GM19351 (cell line): ENCODE measurements around the gene DIP2C.
A peak's percentile ranks its signal among the peaks of the same experiment; 100 is the strongest.

Experiments used
- ATAC-seq: cut with Tn5 transposase; IDR thresholded peaks from one replicate; pipeline ENCODE4 v1.9.1; 2021; ENCODE audit warnings: mild to moderate bottlenecking, moderate library complexity; ENCODE audit not compliant: unreplicated experiment

The DIP2C gene

GRCh38 chr10:630581-631073, 58.8 kb downstream of the DIP2C start:
- no peak for ATAC-seq

DNA sequence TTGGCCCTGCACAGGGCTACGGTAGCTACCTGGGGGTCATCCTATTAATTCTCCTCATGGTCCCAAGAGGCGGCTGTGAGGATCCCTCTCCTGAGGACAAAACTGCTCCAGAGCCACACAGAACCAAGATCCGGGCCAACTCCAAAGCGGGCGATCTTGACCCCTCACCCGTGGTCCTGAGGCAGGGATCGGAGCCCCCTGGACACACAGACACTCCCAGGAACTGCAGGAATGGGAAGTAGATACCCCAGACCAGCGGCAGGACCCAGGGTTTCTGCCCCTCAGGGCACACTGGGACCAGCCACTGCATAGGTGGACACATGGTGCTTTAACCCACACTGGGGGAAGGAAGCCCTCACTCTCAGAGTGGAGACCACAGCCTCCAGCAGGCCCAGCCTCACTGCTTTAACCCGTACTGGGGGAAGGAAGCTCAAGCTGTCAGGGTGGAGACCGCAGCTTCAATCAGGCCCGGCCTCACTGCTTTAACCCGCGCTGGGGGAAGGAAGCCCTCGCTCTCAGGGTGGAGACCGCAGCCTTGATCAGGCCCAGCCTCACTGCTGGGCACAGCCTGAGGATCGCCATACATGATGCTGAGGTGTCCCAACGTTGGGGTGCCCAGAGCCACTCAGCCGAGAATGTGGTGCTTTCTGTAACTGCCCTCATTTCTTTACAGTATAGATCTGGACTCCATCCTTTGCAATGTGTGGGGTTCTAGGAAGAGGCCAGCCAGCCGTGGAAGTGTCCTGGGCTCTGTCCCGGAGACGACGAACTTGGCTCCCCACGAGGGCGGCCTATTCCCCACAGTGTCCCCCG, 60.1 kb downstream of the DIP2C start:
- no peak for ATAC-seq

GRCh38 chr10:628386-629045, 61.0 kb downstream of the DIP2C start:
- ATAC-seq: no peak

DNA sequence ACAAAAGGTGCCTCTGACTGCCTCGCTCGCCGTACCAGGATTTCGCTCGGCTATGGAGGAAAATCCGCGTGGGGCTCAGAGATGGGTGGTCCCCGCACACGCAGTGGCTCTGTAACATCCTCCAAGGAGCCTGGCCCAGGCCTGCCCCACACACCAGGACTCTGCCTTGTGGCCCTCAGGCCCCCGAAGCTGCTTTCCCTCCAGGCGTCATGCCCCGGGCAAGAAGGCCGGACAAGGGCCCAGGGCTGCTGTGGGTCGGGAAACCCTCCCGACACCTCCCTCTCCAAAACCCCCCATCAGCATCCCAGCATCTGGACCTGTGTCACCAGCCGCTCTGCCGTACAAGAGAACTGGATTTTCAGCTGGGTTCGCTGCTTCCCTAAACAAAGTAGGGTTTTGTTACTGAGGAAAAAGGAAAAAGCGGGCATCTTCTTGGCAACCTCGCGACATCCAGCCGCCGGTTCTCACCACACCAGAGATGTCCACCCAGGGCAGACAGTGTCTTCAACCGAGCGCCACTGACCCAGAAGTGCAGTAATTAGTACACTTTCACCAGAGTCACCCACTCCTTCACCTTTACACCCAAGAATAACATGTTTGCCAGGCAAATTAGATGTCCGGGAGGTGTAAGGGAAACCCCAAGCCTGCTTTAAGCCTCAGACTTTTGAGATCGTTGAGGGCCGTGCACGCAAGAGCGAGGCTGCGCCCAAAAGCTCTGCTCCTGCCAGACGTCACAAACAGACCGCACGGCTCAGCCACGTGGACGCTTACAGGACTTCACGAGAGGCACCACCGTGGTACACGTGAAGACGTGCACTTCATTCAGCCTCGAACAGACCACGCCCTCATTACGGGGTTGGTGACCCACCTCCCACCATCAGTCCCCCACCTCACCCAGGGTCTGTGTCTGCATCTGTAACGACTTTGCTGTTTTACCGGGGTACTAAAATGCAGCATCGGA, 62.2 kb downstream of the DIP2C start:
- no peak for ATAC-seq

DNA sequence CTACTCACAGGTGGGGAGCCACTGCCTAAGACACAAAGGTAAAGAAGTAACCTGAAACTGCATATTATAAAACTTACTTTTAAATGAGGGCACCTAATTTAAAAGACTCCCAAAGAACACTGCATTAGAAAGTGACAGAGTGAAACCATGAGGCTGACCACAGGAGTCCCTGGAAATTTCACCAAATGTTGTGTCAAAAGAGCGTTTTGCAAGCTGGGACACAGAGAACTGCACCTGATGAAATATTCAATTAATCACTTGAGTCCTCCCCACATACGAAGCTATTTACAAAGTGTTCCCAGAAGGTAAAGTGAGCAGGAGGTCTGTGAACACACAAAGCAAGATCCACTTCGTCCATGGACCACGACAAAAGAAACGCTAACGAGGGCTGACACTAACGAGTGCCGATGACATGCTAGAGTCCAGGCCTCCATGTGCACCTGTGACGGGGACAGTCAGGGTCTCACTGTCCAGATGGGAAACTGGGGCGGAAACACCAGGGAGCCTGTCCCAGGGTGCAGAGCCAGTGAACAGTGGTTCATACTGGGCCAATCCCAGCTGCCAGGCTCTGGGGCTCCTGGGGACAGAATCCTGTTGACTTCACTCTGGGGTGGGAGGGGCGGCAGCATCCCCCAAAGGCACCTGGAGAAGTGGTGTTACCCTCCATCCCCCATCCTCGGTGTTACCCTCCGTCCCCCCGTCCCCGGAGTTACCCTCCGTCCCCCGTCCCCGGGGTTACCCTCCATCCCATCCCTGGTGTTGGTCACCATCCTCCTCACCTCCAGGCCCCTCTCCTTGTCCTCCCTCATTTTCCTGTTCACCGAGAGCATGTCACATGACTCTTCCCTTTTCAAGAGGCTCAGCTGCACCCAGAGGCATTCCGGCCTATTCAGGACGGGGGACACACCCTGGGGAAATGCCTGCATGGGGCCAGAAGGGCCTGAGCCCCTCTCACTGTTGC, 63.4 kb downstream of the DIP2C start:
- no peak for ATAC-seq

GRCh38 chr10:625333-625696, 64.2 kb downstream of the DIP2C start:
- ATAC-seq: no peak

GRCh38 chr10:624605-625332, 64.7 kb downstream of the DIP2C start:
- ATAC-seq: no peak

- ATAC-seq: no peak
Observed at GRCh38 chr10:624312-624604, 65.2 kb downstream of the DIP2C start.

DNA sequence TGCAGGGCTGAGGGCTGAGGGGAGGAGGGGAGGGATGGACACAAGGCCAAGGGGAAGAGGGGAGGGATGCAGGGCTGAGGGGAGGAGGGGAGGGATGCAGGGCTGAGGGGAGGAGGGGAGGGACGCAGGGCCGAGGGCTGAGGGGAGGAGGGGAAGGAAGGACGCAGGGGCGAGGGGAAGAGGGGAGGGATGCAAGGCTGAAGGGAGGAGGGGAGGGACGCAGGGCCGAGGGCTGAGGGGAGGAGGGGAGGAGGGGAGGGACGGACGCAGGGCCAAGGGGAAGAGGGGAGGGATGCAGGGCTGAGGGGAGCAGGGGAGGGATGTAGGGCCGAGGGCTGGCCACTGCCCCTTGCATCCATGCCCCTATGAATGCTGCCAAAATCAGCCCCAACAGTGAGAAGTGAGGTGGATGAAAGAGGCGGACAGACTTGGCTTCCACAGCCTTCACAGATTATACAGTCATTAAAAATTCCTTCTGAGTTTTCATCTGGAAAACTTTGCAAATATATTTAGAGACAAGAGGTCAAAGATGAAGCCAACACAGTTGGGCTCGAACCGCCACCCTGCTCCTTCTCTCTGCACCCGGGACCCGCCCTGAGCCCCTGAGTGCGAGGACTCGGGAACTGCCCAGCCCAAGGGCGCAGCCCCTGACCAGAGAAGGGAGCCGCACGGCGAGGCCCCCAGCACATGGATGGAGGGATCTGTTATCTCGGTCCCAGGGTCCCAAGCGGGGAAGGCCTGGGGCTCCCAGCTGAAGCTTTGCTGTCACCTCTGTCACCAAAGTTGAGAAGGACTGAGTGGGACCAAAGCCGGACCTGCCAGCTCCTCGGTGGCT, 65.8 kb downstream of the DIP2C start:
- no peak for ATAC-seq

DNA sequence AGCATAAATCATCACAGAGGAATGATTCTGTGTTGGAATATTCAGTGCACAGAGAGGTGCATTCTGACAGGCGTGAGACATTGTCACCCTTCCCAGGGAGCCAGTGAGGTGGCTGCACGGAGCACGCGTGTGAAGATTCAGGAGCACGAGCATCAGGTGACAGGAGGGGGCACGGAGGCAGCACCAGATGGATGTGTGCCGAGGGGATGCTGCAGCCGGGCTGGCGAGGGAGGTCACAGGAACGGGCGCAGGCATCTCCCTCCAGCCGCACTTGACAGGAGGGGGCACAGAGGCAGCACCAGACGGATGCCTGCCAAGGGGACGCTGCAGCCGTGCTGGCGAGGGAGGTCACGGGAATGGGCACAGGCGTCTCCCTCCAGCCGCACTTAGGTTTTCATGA, 66.5 kb downstream of the DIP2C start:
- no peak for ATAC-seq

DNA sequence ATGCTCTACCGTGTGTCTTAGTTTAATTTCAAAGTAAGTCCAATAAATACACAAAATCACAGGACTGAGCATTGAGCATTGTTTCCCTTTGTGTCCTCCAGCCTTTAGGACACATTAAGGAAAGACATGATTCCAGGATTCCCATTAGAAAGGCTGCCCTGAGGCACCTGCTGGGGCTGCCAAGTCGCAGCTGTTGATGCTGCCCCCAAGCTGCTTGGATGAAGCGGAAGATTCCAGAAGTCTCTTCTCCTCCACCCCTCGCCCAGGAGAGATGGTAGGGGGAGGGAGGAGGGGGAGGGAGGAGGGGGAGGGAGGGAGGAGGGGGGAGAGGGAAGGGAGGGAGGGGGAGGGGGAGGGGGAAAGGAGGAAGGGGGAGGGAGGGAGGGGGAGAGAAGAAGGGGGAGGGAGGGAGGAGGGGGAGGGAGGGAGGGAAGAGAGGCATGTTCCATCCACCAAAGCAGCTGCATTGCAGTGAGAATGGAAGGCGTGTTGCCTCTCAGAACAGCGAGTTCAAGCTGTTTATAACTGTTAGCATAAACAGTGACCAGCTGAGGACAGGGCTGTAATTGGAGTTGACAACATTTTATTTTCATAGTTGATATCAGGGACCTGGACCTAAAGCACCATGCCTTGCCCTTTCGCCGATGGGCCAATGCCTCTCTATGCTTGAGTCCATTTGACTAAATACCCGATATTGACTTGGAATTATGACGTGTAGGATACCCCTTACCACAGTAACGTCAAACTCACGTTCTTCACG, 67.3 kb downstream of the DIP2C start:
- ATAC-seq: no peak

DNA sequence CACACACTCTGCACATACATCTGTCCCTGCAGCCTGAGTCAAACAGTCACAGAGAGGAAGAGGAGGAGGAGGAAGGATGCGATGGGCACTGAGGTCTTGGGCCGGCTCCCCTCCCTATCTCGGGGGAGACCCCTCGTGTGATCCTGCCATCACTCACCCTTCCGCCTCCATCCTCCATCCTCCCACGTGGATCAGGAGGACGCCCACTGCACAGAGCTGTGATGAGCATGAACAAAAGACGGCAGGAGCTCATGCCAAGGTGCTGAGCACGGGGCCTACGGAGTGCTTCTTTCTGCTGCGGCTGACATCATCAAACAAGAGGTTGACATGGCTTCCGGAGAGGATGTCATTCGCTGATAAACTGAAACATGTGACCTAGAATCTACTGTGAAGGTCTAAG, 68.0 kb downstream of the DIP2C start:
- no peak for ATAC-seq

GRCh38 chr10:620971-621370, 68.5 kb downstream of the DIP2C start:
- ATAC-seq: no peak

DNA sequence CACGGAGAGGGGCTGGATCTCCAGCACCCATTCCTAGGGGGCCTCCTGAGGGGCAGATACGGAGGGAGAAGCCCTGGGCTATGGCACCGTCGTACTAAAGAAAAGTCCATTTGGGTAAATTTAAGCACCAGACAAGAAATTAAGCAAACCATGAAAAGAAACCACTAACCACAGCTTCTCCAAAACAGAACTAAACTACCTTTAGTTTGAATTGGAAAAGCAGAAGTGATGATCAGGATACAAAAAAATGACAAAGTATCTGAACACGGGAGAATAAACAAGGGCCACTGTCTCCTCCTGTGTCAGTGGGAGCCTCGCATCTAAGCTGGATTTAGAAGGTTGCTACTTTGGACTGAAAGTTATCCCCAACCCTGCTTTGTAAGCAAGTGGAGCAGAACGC, 69.1 kb downstream of the DIP2C start:
- ATAC-seq: peak; percentile 61

DNA sequence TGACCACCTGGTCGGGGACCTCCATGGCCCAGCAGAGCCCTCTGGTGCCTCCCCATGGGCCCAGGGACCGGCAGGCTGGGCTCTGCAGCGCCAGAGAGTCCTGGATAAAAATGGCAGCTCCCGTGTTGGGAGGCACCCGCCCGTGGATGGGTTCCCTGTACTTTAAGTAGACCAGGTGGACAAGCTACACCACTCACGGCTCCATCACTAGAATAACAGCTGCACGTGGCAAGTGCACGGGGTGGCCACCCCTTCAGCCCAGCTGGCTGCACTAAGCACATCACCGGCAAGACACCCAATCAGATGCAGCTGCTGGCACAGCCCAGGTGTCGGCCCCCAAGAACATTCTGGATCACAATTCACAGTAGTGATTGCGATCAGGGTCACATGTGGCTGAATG, 69.8 kb downstream of the DIP2C start:
- no peak for ATAC-seq

- no peak for ATAC-seq
Observed at GRCh38 chr10:618229-618989, 71.1 kb downstream of the DIP2C start.

DNA sequence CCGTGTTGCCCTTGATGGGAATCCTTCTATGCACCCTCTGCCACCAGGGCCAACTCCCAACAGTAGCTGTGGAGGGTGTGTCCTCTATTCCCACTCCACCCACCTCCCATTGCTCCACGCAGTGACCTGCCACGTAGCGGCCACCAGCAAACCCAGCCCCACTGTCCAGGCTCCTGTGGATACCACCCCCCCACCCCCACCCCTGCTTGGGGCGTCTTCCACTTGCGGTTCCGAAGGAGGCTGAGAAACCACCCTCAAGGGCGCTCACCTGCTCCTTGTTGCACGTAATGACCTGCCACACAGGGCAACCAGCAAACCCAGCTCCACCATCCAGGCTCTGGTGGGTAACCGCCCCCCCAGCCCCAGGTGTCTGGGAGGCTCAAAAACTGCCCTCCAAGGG, 72.0 kb downstream of the DIP2C start:
- no peak for ATAC-seq
